GM12878 (cell line): Measurements from ENCODE around the gene SNRNP27.

Source experiments
- CEBPB ChIP-seq, 2 experiments: fragments of 150-350 bp in 1 of 2; IDR thresholded peaks; 2 replicates each; pipeline ENCODE4 v1.6.1; 2012 to 2014; ENCODE audit warnings: low read depth in 2 of 2, low read length in 2 of 2, borderline replicate concordance in 1 of 2, inconsistent platforms in 1 of 2
- MYC ChIP-seq: IDR thresholded peaks from 2 replicates; pipeline ENCODE4 v1.6.1; 2011; ENCODE audit warnings: mild to moderate bottlenecking, low read length, moderate library complexity, inconsistent platforms; ENCODE audit not compliant: insufficient read depth, insufficient replicate concordance, insufficient read length, severe bottlenecking
- RCOR1 ChIP-seq: conservative IDR thresholded peaks from 2 replicates; pipeline ENCODE4 v1.6.1; 2012; ENCODE audit warnings: low read depth, low read length, improper control_type of control experiment
- SREBF1 ChIP-seq: IDR thresholded peaks from 2 replicates; pipeline ENCODE4 v1.6.1; 2012; ENCODE audit warnings: mild to moderate bottlenecking, low read length

DNA sequence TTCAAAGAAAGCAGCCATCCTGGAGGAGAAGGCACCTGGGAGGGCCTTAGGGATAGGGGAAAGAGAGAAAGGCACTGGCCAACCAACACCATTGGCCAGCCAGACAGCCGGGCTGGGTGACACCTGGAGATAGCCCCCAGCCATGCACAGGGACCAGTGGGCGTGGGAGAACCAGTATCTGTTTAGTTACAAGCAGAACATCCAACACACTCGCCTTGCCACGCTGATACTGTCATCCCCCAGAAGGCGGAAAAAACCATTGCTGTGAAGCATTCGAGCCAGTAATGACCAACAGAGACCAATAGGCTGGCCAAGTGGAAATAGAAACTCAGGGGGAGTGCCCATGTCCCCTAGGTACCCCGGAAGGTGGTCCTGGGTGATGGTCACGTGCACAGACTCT is 52.2 kb downstream of the SNRNP27 start:
- TF ChIP-seq RCOR1 (no peak), CEBPB (IDR thresholded peaks at IDR 0.05; ENCODE audit: borderline replicate concordance in 1 of 2, low read depth in 2 of 2, low read length in 2 of 2) (no peak), MYC (no peak), SREBF1 (no peak)
